ENCODE measurements around the gene NRG2.

Gene NRG2

DNA sequence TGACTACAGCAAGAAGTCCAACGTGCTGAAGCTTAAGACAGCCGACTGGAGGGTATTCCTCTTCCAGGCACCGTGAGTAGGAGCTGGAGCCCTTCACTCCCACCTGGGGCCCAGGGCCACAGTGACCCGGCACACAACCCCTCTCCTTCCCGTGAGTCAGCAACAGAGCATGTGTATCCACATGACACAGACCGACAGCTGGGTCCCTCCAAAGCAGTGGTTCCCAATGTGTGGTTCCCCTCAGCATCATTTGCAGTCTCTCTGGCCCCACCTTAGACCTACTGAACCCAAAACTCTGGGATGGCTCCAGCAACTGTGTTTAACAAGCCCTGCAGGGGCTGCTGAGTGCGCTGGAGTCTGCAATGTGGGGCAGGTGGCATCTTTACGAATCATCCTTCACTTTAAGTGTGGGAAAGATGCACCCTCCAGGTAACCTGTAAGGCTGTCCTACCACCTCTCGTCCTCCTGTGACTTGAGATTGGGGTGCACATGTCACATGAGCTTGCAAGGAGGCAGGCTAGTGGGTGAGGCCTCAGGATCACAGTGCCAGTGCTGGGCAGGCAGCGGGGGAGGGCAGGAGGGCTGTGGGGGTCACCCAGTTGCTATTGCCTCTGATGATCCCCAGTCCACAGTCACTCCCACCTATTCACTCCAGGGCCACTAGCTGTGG lies 205.3 kb downstream of the NRG2 start:
- TF ChIP-seq FOXP2 (optimal IDR thresholded peaks at IDR 0.05; ENCODE audit: control extremely low read depth, extremely low read length, insufficient read depth), result no peak
- Histone ChIP-seq H3K9ac (ENCODE audit: insufficient read length) (no peak overlapping the region), H3K36me3 (ENCODE audit: insufficient read depth, low read length) (no peaks in the 10 kb centered on the region), H3K27ac (no peak overlapping the region), H3K4me3 (no peak overlapping the region), H3K9me3 (ENCODE audit: low read depth, low read length) (no peaks in the 10 kb centered on the region)
- DNase-seq (ENCODE audit: low read depth, low spot score), result no peak

DNA sequence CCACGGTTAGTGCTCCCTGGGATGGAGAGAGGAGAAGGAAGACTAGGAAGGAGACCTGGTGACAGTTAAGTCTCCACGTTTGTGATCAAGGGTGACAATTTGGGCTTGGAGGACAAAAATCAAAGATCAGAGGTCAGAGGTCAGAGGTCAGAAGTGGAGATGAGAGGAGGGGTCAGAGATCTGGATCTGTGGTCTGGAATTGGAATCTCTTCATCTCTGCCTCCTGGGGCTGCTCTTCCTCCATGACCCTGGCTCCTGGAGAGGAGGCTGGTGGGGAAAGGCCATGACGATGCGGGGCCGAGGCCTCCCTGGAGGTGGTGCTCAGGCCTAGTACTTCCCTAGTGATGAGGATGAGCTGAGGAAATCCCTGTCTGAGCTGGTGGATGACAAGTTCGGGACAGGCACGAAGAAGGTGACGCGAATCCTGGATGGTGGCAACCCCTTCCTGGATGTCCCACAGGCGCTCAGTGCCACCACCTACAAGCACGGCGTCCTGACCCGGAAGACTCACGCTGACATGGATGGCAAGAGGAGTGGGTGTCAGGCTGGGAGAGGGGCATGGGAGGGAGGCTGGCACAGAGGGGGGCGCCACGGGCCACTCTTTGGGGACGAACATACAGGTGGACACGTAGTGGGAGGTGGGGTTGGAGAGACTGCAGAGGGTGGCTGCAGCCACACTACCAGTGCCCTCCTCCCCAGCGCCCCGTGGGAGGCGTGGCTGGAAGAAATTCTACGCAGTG lies 206.5 kb downstream of the NRG2 start:
- TF ChIP-seq FOXP2 (optimal IDR thresholded peaks at IDR 0.05; ENCODE audit: control extremely low read depth, extremely low read length, insufficient read depth), result no peak
- TF ChIP-seq POLR2AphosphoS5 (IDR thresholded peaks at IDR 0.05; ENCODE audit: borderline replicate concordance, low read depth, low read length), result no peak
- TF ChIP-seq EZH2 (IDR thresholded peaks at IDR 0.05), result no peak
- Histone ChIP-seq H3K4me3 (no peak overlapping the region), H3K27ac (no peak overlapping the region), H3K9ac (ENCODE audit: insufficient read length) (no peak overlapping the region), H3K9me3 (ENCODE audit: low read depth, low read length) (no peaks in the 10 kb centered on the region), H3K36me3 (ENCODE audit: insufficient read depth, low read length) (no peaks in the 10 kb centered on the region)
- no peak for DNase-seq (ENCODE audit: low read depth, low spot score)

DNA sequence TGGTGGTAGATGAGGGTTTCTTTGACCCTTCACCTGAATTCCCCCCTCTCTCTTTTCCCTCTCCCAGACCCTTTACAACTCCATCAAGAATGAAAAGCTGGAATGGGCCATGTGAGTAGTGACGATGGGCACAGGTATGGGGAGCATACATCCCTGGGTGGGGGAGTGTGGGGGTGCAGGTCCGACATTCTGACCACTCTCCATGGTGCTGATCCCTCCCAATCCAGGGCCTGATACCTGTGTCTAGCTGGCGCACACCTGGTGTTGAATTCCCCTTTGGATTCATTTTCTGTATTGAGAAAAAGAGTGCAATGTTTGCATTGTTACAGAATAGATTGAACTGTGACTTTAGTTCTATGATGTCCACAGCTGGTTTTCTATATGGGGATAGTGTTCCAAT lies 207.4 kb downstream of the NRG2 start:
- Histone ChIP-seq H3K36me3 (ENCODE audit: insufficient read depth, low read length) (no peaks in the 10 kb centered on the region), H3K27ac (no peak overlapping the region), H3K9me3 (ENCODE audit: low read depth, low read length) (no peaks in the 10 kb centered on the region), H3K4me3 (no peak overlapping the region), H3K9ac (ENCODE audit: insufficient read length) (no peak overlapping the region)
- TF ChIP-seq FOXP2 (optimal IDR thresholded peaks at IDR 0.05; ENCODE audit: control extremely low read depth, extremely low read length, insufficient read depth) (no peak), EZH2 (IDR thresholded peaks at IDR 0.05) (no peak), POLR2AphosphoS5 (IDR thresholded peaks at IDR 0.05; ENCODE audit: borderline replicate concordance, low read depth, low read length) (no peak)
- no peak for DNase-seq (ENCODE audit: low read depth, low spot score)

DNA sequence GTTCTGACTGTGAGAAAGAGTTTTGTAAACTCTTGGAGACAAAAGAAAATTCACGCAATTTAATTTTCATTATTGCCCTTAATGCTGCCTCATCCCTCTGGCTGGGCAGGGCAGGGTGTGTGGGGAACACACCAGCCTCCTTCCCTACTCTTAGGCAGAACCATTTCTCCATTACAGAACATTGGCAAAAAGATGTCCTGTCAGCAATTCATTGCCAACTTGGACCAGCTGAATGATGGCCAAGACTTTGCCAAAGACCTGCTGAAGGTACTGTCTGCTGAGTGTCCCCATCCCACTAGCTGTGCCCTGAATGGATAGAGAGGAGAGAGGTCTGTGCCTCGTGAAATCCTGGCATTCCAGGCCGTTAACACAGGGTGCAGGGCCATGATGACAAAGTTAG lies 209.6 kb downstream of the NRG2 start:
- Histone ChIP-seq H3K27ac (no peak overlapping the region), H3K36me3 (ENCODE audit: insufficient read depth, low read length) (no peaks in the 10 kb centered on the region), H3K9me3 (ENCODE audit: low read depth, low read length) (no peaks in the 10 kb centered on the region), H3K9ac (ENCODE audit: insufficient read length) (no peak overlapping the region), H3K4me3 (no peak overlapping the region)
- TF ChIP-seq FOXP2 (optimal IDR thresholded peaks at IDR 0.05; ENCODE audit: control extremely low read depth, extremely low read length, insufficient read depth) (no peak), EZH2 (IDR thresholded peaks at IDR 0.05) (no peak), POLR2AphosphoS5 (IDR thresholded peaks at IDR 0.05; ENCODE audit: borderline replicate concordance, low read depth, low read length) (no peak)
- no peak for DNase-seq (ENCODE audit: low read depth, low spot score)

DNA sequence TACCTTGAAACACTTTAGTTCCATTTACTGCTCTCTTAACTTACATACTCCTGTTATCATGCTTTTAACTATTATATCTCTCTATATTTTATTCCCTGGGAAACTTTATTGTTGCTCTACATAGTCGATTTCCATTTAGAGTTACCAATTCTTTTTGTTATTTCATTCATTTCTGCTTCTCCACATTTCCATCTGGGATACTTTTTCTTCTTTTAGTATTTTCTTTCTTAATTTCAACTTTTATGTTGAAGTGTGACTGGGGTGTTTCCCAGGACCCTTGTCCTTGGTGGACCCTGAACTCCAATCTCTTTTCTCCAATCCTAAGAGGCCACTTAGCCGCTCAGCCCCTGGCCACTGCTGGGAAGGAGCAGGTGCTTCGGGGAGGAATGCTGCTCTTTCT lies 211.5 kb downstream of the NRG2 start:
- no peak for DNase-seq (ENCODE audit: low read depth, low spot score)
- Histone ChIP-seq H3K27ac (no peak overlapping the region), H3K36me3 (ENCODE audit: insufficient read depth, low read length) (no peaks in the 10 kb centered on the region), H3K4me3 (no peak overlapping the region), H3K9me3 (ENCODE audit: low read depth, low read length) (no peaks in the 10 kb centered on the region), H3K9ac (ENCODE audit: insufficient read length) (no peak overlapping the region)
- TF ChIP-seq EZH2 (IDR thresholded peaks at IDR 0.05) (no peak), FOXP2 (optimal IDR thresholded peaks at IDR 0.05; ENCODE audit: control extremely low read depth, extremely low read length, insufficient read depth) (no peak), POLR2AphosphoS5 (IDR thresholded peaks at IDR 0.05; ENCODE audit: borderline replicate concordance, low read depth, low read length) (no peak)

DNA sequence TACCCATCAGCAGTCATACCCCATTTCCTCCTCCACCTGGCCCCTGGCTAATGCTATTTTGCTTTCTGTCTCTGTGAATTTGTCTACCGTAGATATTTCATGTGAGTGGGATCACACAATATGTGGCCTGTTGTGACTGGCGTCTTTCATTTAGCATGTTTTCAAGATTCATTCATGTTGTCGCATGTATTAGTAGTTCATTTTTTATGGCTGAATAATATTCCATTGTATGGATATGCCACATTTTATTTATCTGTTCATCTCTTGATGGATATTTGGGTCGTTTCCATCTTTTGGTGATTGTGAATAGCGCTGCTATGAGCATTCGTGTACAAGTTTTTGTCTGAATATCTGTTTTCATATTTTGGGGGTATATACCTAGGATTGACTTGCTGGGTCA lies 213.6 kb downstream of the NRG2 start:
- no peak overlapping the region for H3K27ac ChIP-seq
- H3K9me3 ChIP-seq (ENCODE audit: low read depth, low read length), result no peaks in the 10 kb centered on the region
- no peak overlapping the region for H3K4me3 ChIP-seq
- no peaks in the 10 kb centered on the region for H3K36me3 ChIP-seq (ENCODE audit: insufficient read depth, low read length)
- no peak for DNase-seq (ENCODE audit: low read depth, low spot score)
- no peak overlapping the region for H3K9ac ChIP-seq (ENCODE audit: insufficient read length)
- TF ChIP-seq POLR2AphosphoS5 (IDR thresholded peaks at IDR 0.05; ENCODE audit: borderline replicate concordance, low read depth, low read length) (no peak), EZH2 (IDR thresholded peaks at IDR 0.05) (no peak), FOXP2 (optimal IDR thresholded peaks at IDR 0.05; ENCODE audit: control extremely low read depth, extremely low read length, insufficient read depth) (no peak)

DNA sequence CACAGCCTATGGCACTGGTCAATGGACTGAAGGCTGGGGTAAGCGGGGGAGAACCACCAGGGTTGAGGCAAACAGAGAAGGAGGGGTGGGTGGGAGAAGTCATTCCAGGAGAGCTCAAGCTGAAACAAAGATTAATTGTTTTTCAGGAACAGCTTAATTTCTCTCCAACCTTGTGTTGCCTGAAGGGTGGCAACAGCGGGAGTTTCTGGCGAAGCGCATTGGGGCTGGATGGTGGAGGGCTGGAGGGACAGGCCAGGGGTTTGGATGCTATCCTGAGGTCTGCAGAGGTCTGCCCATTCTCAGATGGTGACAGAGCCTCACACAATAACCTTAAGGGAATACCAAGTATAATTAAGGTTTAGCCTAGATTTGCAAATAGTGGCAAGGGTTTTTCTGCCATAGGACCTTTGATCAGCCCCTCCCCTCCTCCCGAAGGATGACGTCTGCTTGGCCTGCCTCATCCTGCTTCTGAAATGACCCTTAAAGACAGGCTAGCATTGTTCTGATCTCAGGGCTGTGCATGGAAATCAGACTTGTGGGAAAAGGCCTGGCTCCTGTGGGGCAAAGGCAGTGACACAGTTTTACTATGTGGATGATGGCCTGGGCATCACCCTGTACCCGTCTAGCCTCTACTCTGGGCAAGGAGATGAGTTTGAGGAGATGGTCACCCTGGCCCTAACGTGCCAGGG lies 214.7 kb downstream of the NRG2 start:
- no peak for DNase-seq (ENCODE audit: low read depth, low spot score)

DNA sequence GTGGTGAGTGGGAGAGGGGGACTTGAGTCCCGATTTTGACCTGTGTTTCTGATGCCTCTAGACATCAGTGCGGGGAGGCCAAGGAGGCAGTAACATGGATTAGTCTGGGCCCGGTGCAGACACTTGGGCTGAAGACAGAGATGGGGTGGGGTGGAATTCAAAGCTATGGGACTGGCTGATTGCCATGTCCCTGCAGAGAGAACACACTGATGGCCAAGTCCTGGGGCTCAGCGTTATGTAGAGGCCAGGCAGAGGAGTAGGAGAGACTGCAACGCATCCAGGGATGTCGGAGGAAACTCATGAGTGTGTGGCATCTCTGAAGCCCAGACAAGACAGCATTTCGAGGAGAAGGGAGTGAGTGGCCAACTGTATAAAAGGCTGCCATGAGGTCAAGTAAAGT lies 217.4 kb downstream of the NRG2 start:
- no peak overlapping the region for H3K27ac ChIP-seq
- H3K4me3 ChIP-seq, result no peak overlapping the region
- no peaks in the 10 kb centered on the region for H3K9me3 ChIP-seq (ENCODE audit: low read depth, low read length)
- H3K36me3 ChIP-seq (ENCODE audit: insufficient read depth, low read length), result no peaks in the 10 kb centered on the region
- no peak for DNase-seq (ENCODE audit: low read depth, low spot score)
- no peak for TF ChIP-seq POLR2AphosphoS5 (IDR thresholded peaks at IDR 0.05; ENCODE audit: borderline replicate concordance, low read depth, low read length)
- TF ChIP-seq FOXP2 (optimal IDR thresholded peaks at IDR 0.05; ENCODE audit: control extremely low read depth, extremely low read length, insufficient read depth), result no peak
- TF ChIP-seq EZH2 (IDR thresholded peaks at IDR 0.05), result no peak
- H3K9ac ChIP-seq (ENCODE audit: insufficient read length), result no peak overlapping the region

More for the DNA sequence above, 214.7 kb downstream of the NRG2 start:
- Histone ChIP-seq H3K9ac (ENCODE audit: insufficient read length) (no peak overlapping the region), H3K9me3 (ENCODE audit: low read depth, low read length) (no peaks in the 10 kb centered on the region), H3K36me3 (ENCODE audit: insufficient read depth, low read length) (no peaks in the 10 kb centered on the region), H3K4me3 (no peak overlapping the region), H3K27ac (no peak overlapping the region)
- TF ChIP-seq EZH2 (IDR thresholded peaks at IDR 0.05), result no peak
- TF ChIP-seq FOXP2 (optimal IDR thresholded peaks at IDR 0.05; ENCODE audit: control extremely low read depth, extremely low read length, insufficient read depth), result no peak
- TF ChIP-seq POLR2AphosphoS5 (IDR thresholded peaks at IDR 0.05; ENCODE audit: borderline replicate concordance, low read depth, low read length), result no peak

Data from SK-N-MC (cell line).